GM18868 (cell line): ENCODE measurements around the gene YOD1.
A peak's percentile ranks its signal among the peaks of the same experiment; 100 is the strongest.
"Not testable (repeated sequence)": the region's sequence is repeated elsewhere in the genome, so short reads cannot be mapped to it uniquely, and the experiment has no call there.

ENCODE experiments used
- ATAC-seq: cut with Tn5 transposase; IDR thresholded peaks from one replicate; pipeline ENCODE4 v1.9.1; 2021; ENCODE audit warnings: mild to moderate bottlenecking, moderate library complexity; ENCODE audit not compliant: unreplicated experiment

The YOD1 gene

DNA sequence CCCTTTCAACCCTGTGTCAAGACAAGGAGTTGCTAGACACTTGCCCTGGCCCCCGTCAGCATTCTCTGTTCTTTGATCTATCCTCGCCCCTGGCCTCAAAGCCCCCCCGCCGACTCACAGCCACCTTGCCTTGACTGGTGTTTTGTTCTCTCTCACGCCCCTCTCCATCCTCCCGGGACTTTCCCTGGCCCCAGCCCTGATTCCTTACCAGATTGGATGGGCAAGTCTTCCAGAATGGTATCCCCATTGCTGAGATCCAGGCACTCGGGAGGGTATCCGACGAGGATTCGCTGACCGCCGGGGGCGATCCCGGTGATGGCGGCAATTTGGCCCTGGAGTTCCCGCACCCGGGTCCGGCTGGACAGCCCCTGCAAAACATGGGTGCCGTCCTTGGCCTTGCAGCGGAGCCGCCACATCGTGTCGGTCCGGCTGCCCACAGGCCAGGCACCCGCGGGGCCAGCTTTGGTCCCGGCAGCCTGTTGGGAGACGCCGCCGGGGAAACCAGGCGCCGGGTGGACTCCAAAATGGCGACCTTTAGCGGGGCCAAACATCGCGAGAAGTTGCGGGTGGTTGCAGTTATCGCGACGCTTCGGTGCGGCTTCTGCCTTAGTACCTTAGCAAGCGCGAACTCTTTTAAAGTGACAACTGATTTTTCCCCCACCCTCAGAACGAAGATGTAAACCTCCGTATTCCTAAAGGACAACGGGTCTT is 373 bp downstream of the YOD1 start:
- peak; percentile 48 for ATAC-seq

DNA sequence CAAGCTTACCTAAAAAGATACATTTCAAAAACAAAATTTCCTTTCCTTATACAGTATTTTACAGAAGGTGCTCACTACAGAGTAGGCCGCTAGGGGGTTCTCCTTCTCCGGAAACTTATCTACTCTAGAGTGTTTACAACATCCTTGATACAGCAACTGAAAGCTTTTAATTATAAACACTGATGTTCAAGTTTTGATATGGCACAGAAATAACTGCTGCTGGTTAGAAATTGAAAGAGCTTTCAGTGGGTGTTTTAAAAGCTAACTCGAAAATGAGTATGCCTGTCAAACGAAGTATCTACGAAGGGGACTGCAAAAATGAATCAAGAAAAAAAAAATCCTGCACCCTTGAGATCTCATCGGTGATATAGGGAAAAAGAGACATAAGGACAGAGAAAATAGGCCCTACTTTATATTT is 1.0 kb downstream of the YOD1 start:
- ATAC-seq, result no peak

- no peak for ATAC-seq
These were observed 1.5 kb downstream of the YOD1 start for GRCh38 chr1:207049514-207049913.

DNA sequence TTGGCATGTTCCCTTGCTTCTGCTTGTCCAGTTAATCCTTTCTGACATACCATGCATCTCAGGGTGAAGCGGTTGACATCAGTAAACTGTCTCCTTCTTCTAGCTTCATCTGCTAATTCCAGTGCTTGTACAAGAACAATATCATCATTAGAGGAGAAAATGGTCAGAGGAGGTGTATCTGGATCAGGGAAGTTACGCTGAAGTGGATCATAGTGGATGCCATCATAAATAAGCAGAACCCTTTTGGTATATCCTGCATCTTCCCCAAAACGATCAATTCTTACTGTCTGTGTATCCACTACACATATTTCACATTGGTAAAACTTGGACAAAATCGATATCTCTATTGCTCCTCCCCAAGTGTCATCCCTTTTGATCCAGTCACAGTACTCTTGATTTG is 2.0 kb downstream of the YOD1 start:
- no peak for ATAC-seq

DNA sequence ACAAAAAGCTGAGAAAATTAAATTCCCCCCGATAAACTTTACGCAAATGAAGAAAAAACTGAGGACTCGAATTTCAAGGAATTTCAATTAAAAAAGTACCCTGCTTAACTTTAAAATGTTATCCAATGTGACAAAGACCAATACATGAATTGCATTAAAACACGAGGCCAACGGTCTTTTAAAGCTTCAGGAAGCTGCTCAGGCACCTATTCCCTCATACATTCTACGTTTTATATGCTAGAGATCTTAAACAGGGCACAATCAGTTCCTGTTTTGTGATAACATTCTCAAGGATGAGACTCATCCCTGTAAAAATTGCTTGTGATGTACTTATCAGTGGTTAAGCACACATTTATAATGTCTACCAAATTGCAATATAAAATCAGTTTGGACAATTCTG is 3.0 kb downstream of the YOD1 start:
- ATAC-seq, result no peak

GRCh38 chr1:207047505-207047904 is 3.5 kb downstream of the YOD1 start:
- no peak for ATAC-seq

DNA sequence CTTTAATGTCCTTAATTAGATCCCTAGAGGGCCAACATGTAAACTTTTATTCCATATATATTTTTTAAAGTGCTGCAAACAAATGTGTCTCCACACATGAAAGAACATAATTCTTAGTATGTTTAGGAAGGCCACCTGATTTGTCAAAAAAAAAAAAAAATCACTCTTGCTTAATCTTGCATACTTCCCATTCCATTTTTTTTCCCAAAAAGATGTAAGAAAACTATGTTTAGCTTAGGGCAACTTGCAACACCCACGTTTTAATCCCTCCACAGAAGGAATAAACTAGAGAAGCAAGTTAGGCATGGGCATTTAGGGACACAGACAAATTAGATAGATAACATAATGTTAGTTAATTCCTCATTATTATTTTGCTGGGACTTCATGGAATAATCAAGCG is 5.6 kb downstream of the YOD1 start:
- no peak for ATAC-seq

GRCh38 chr1:207041397-207041796 is 9.6 kb downstream of the YOD1 start:
- ATAC-seq, result not testable (repeated sequence)

- ATAC-seq, result no peak
These were observed 10.9 kb downstream of the YOD1 start for GRCh38 chr1:207040181-207040533.

DNA sequence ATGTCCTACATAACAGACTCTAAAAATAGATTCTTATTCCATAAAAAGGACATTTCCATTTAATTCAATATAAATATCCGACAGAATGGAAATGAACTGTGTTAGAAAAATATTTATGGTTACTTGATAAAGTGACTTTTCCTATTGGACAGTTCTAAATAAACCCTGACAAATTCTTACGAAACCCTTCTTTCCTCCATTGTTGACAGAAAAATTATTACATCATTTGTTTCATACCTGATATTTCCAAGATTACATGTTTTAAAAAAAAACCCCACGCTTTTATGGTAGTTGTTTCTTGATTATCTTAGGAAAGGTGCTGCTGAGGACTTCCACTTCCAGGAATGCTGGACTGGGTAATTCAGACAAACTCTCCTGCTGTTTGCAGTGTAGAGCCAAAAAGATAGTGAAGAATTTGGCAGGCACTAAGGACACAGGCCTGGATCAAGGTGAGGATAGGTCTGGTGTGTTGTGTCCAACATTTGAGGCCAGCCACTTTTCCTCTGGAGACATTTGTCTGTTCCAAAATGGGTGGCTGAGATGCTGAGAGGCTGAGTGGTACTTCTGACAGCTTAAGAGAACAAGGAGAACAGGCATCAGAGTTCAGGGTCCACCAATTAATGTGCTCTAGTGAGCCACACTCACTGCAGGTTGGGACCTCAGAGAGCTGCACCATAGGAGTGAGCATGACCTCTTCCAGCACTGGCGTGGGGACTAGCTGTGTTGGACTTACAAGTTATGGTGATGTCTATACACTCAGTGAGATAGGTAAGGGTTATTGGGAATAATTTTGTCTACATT is 11.4 kb downstream of the YOD1 start:
- ATAC-seq, result no peak

DNA sequence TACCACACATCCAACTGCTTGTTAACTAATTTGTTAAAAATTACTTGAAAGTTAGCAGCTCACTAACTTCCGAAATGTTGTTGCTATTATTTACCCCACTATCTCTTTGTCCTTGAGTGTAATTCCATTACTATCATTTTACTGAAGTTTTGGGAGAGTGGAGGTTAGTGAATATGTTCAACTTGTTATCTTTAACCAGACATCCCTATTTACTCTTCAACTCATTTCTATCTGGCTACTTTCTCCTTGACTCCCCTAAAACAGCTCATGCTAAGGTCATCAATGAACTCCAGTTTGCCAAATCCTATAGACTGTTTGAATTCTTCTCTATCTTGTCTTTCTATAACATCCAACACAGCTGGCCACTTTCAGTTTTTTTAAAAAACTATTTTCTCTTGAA is 14.1 kb downstream of the YOD1 start:
- no peak for ATAC-seq

GRCh38 chr1:207035877-207036551 is 15.0 kb downstream of the YOD1 start:
- ATAC-seq, result no peak

- ATAC-seq, result no peak
These were observed 16.0 kb downstream of the YOD1 start for GRCh38 chr1:207034998-207035397.

DNA sequence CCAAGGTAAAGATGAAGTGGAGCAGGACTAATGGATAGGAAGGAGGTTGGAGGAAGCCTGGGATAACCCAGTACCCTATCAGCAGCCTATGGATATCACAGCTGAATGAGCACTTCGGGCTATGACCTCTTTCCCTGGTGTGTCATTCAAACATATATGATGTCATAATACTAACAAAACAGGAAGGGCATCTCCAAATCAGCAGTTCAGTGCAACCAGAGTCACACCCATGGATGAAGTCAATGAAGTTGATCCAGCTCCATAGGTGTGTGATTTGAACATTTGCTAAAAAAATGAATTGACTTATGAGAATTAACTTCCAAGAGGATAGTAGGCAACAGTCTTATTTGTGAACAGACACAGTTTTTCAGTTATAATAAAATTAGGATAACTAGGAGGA is 16.8 kb downstream of the YOD1 start:
- no peak for ATAC-seq

DNA sequence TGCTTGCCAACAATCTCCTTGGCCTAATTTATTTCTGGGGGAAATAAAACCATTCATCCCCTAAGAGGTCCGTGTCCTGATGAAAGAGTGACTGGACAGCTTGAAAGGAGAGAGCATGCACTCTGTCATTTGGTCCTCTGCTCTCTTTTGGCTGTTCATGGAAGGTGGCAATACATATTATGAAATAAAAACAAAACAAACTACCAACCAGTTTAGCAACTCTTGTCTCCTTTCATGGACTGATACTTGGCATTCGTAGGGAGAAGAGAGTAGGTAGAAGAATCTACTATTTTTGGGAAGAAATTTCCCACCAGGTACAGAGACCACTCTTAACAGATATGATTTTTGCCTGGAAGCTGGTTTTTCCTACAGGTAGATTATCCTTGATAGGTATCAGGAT is 17.7 kb downstream of the YOD1 start:
- ATAC-seq, result no peak

GRCh38 chr1:207032528-207033017 is 18.4 kb downstream of the YOD1 start, which contains the start of gene C1orf116:
Gene C1orf116 (minus strand): TSS chr1:207032756. CDS start chr1:207027598, 5,158 bp downstream.
- ATAC-seq, result no peak

DNA sequence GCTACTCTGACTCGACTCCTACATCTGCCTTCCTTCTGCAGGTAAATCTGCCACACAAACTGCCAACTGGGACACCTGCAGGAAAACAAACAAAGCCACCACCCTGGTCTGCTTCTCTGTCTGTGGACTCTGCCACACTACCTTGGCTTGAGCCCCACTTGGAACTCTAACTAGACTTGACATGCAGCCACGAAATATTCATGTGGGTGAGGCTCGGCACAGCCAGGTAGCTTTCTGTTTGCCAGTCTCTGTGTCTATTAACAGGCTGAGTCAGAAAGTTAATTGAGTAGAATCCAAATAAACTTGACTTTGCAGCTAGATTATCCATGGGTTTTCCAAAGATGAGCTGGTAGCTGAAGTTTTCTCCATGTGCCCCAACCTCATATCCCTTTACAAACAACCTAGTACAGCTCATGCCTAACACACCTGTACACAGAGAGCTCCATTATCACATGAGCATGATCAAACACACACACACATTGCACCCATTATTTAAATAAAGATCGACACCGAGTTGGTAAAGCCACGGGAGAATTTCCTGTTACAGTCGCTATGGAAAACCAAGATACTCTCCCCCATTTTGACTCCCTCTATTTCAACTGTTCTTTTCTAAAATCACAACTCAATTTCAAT is 19.3 kb downstream of the YOD1 start:
- no peak for ATAC-seq

GRCh38 chr1:207031016-207031415 is 20.0 kb downstream of the YOD1 start:
- no peak for ATAC-seq

DNA sequence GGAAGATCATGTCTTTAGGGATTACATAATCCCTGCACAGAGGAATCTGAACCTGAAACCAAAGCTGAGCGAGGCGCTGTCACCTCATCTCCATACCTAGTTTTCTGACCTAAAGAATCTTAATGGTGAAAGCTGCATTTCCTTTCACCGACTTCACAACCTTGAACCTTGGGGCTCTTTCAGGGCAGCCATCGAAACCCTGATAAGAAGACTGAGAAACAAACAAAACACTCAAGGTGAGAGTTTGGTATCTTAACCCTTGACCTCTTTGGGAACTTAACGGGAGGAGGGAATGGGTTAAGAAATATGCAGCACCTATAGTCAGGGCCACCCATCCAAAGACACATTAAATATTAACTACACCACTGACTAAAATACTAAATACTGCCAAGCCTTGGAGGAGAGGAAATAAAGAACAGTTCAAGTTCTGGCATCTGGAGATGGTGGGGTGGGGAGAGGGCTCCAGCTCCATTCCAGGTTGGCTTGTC is 20.4 kb downstream of the YOD1 start:
- no peak for ATAC-seq

GRCh38 chr1:207029701-207030521 is 21.1 kb downstream of the YOD1 start:
- no peak for ATAC-seq
